GM12891 (cell line): Measurements from ENCODE around the gene CRIP1.

ENCODE experiments used
- PAX5 ChIP-seq: IDR thresholded peaks from 2 replicates; pipeline ENCODE4 v1.6.1; 2011; ENCODE audit warnings: low read length, moderate library complexity, mild to moderate bottlenecking; ENCODE audit not compliant: insufficient read depth, severe bottlenecking
- POLR2A ChIP-seq: IDR thresholded peaks from 2 replicates; pipeline ENCODE4 v1.6.1; 2011; ENCODE audit warnings: low read depth, low read length, control low read depth
- POLR2AphosphoS5 ChIP-seq: IDR thresholded peaks from 2 replicates; pipeline ENCODE4 v1.6.1; 2011; ENCODE audit warnings: low read depth, low read length, control low read depth
- POU2F2 ChIP-seq: IDR thresholded peaks from 2 replicates; pipeline ENCODE4 v1.6.1; 2011; ENCODE audit warnings: low read depth, mild to moderate bottlenecking, control low read depth, low read length, moderate library complexity
- TAF1 ChIP-seq: IDR thresholded peaks from 2 replicates; pipeline ENCODE4 v1.6.1; 2011; ENCODE audit warnings: low read depth, low read length, control low read depth

- TF ChIP-seq TAF1 (no peak), POLR2A (no peak), POLR2AphosphoS5 (no peak), POU2F2 (no peak), PAX5 (no peak)
Observed at GRCh38 chr14:105440554-105440900, 46.2 kb upstream of the CRIP1 start.
